GM10266 (cell line): Measurements from ENCODE around the gene ST6GALNAC2.

Source experiments
- DNase-seq: peaks from one replicate; pipeline ENCODE4 v3.0.0; 2012; ENCODE audit errors: extremely low spot score
- CTCF ChIP-seq: IDR thresholded peaks from 2 replicates; pipeline ENCODE4 v1.5.1; 2012; ENCODE audit warnings: mild to moderate bottlenecking, low read depth; ENCODE audit not compliant: control insufficient read depth, insufficient read depth; ENCODE audit errors: missing control alignments

ST6GALNAC2 gene

DNA sequence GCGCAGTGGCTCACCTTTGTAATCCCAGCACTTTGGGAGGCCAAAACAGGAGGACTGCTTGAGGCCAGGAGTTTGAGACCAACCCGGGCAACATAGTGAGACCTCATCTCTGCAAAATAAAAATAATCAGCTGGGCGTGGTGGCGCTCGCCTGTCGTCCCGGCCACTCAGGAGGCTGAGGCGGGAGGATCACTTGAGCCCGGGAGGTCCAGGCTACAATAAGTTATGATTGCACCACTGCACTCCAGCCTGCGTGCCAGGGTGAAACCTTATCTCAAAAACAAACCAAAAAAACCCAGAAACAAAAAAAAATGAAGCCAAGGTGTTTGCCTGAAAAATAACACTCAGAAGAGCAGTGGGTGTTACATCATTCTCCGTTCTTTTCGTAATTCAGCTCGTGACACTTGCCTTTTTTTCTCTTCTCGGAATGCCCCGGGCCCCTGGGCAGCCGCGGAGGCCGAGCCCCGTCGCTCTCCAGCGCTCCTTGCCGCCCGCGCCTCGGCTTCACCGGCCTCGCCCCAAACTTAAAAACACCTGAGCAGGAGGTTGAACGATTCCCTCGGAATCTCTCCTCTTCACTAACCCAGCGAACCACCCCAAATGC is 28.8 kb downstream of the ST6GALNAC2 start:
- DNase-seq, result no peak
- no peak for TF ChIP-seq CTCF

- TF ChIP-seq CTCF, result no peak
- DNase-seq, result no peak
Observed at GRCh38 chr17:76554131-76554530, 31.5 kb downstream of the ST6GALNAC2 start.

- TF ChIP-seq CTCF, result no peak
- DNase-seq, result no peak
Observed at GRCh38 chr17:76553178-76553908, 32.3 kb downstream of the ST6GALNAC2 start.

DNA sequence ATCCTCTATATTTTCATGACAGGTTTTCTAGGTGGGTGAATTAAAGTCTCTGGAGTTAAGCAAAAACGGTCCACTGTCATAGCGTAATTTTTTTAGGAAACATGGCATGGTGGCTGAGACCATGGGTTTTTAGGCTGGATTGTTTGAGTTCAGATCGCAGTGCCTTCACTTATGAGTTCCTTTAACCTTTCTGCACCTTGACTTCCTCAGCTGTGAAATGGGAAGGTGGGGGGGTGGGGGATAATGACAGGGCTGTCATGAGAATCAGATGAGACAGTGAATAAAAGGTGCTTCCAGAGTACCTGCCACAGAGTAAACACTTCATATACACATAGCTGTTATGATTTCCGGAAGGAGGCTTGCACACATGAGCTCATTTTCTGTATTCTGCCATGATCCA is 34.0 kb downstream of the ST6GALNAC2 start:
- TF ChIP-seq CTCF, result no peak
- no peak for DNase-seq

DNA sequence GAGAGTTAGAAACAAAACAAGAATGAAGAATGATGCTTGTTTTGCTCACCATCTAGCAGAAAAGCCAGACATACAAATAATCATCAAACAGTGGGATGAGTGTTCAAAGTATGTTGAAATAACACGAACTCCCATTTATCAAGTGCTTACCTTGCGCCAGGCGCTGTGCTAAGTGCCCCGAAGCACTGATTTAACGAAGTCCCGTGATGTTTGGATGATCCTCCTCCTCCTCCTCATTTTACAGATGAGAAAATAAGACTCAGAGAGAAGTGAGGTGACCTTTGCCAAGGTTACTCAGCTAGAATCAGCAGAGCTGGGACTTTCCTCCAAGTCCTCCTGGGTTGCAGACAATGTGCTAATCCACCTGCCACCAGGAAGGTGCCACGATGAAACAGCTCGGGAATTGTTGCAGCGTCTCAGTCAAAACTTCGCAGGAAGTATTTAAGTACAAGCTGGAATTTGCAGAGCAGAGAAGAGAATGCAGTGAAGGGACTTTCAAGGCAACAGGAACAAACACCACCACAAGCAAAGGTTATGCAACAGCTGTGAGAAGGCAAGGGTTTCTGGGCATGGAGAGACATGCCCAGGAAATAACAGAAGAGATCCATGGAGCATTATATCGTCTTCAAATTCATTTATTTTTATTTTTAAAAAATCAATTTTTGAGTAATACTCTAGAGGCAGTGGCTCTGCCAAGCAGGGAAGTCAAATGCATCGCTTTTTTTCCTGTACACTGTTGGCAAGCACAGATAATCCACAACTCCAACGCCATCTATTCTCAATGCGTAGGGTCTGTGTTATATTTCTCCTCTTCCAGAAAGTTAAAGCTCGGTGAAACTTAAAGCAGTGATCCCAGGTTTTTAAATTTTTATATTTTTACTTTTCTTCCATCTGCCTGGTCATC is 34.7 kb downstream of the ST6GALNAC2 start:
- TF ChIP-seq CTCF, result no peak
- no peak for DNase-seq

DNA sequence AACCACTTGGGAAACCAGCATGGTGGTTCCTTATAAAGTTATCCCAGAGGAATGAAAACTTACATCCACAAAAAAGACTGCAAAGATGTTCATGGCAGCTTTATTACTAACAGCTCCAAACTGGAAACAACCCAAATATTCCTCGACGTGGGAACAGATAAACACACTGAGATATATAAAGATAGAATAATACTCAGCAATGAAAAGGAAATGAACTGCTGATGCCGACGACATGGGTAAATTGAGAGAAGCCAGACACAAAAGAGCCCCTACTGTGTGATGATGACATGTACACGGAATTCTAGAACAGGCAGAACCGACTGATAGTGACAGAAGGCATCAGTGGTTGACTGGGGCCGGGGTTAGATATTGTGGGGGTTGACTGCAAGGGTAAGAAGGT is 36.1 kb downstream of the ST6GALNAC2 start:
- TF ChIP-seq CTCF, result no peak
- DNase-seq, result no peak
